ENCODE results near the gene VILL. TPM values are rescaled to one million over a fixed set of nuclear protein-coding genes. Genes with fewer than 3 reads are reported as not detected.

VILL gene
- polyA plus RNA-seq, 1 of the 3 experiments (the other 2 are of a cell fraction): 8.8 TPM

- Histone ChIP-seq H3K9me2 (no peaks in the 10 kb centered on the region), H3K4me1 (ENCODE audit: control insufficient read depth in 1 of 2, insufficient read depth in 2 of 2, low read depth in 1 of 2, low read length in 1 of 2) (no peaks in the 10 kb centered on the region; a peak in 1 of 4 replicates), H3K36me3 (replicated peaks in 1 of 2; ENCODE audit: control insufficient read depth in 1 of 2, insufficient read depth in 2 of 2, low read length in 1 of 2) (peaks cover 4 to 22% of the 10 kb centered on the region in 2 experiments), H3K9ac (no peak overlapping the region), H3K4me3 (ENCODE audit: low read depth in 2 of 2, low read length in 1 of 2) (no peak overlapping the region), H3K27me3 (ENCODE audit: insufficient read depth) (no peaks in the 10 kb centered on the region), H4K20me1 (ENCODE audit: insufficient read depth) (no peaks in the 10 kb centered on the region), H3K9me3 (no peaks in the 10 kb centered on the region), H3F3A (replicated peaks; ENCODE audit: insufficient read depth) (no peaks in the 10 kb centered on the region), H3K79me2 (ENCODE audit: insufficient read depth) (no peaks in the 10 kb centered on the region), H2AFZ (ENCODE audit: low read depth) (no peak overlapping the region), H3K4me2 (no peak overlapping the region), H3K27ac (ENCODE audit: low read depth in 2 of 2, low read length in 1 of 2) (no peak overlapping the region)
- 91% methylated on average over 1 of the region's 2 CpGs for WGBS (ENCODE audit: low lambda C conversion rate)
- POLR2A ChIA-PET: no interaction called here
- TF ChIP-seq RXRA (IDR thresholded peaks at IDR 0.05; ENCODE audit: borderline replicate concordance, low read depth) (no peak), SMC3 (IDR thresholded peaks at IDR 0.05; ENCODE audit: low read depth, low read length) (no peak), PBX3 (IDR thresholded peaks at IDR 0.05) (no peak), YY1 (IDR thresholded peaks at IDR 0.05; ENCODE audit: low read depth) (no peak), MEF2A (IDR thresholded peaks at IDR 0.05; ENCODE audit: borderline replicate concordance, low read depth) (no peak), USF2 (IDR thresholded peaks at IDR 0.05; ENCODE audit: borderline replicate concordance, low read depth, low read length) (no peak), GABPA (IDR thresholded peaks at IDR 0.05; ENCODE audit: low read depth) (no peak), NRF1 (IDR thresholded peaks at IDR 0.05; ENCODE audit: low read depth, low read length) (no peak), POLR2AphosphoS5 (IDR thresholded peaks at IDR 0.05; ENCODE audit: low read depth, low read length) (no peak), RAD21 (IDR thresholded peaks at IDR 0.05; ENCODE audit: low read length) (no peak), NFIC (IDR thresholded peaks at IDR 0.05; ENCODE audit: borderline replicate concordance) (no peak), IRF3 (IDR thresholded peaks at IDR 0.05; ENCODE audit: low read depth, low read length) (no peak), REST (IDR thresholded peaks at IDR 0.05; ENCODE audit: low read depth, low read length) (no peak), EZH2phosphoT487 (IDR thresholded peaks at IDR 0.05; ENCODE audit: borderline replicate concordance, low read depth) (no peak), RCOR1 (IDR thresholded peaks at IDR 0.05; ENCODE audit: low read length) (no peak), TAF1 (IDR thresholded peaks at IDR 0.05; ENCODE audit: borderline replicate concordance, low read depth, low read length) (no peak), EP300 (IDR thresholded peaks at IDR 0.05; ENCODE audit: borderline replicate concordance in 1 of 2, low read depth in 1 of 2, low read length in 1 of 2) (no peak), ZBTB33 (IDR thresholded peaks at IDR 0.05; ENCODE audit: borderline replicate concordance, low read depth) (no peak)
- CTCF ChIA-PET: no interaction called here
- no peak for DNase-seq
These were observed 3.3 kb upstream of the VILL start for GRCh38 chr3:37987315-37987697.

All from SK-N-SH (cell line).